IMR-90 (cell line): Measurements from ENCODE around the gene STX5. TPM values are rescaled to one million over a fixed set of nuclear protein-coding genes. Genes with fewer than 3 reads are reported as not detected.

ENCODE experiments used
- ATAC-seq: fragments of 200-7000 bp; cut with Tn5 transposase; 2 replicates; pipeline ENCODE4 v1.9.1; 2020; ENCODE audit warnings: low read depth, mild to moderate bottlenecking, moderate library complexity
- BruUV-seq: library from RNA; stranded (reverse); fragments of 400-500 nt; replicated peaks from 2 replicates; lab custom pipeline; 2021; lab: Mats Ljungman, UMichigan
- CTCF ChIA-PET: fragments of 300-600 bp; formaldehyde crosslinking; extraction: SDS; loops from one replicate; lab custom pipeline; 2021; ENCODE audit warnings: antibody characterized with exemption; lab: Yijun Ruan, JAX
- POLR2A ChIA-PET: fragments of 300-600 bp; sonication (Branson Sonifier 250); formaldehyde crosslinking; loops from one replicate; lab custom pipeline; 2022; ENCODE audit warnings: antibody characterized with exemption; ENCODE audit not compliant: unreplicated experiment; lab: Charles Lee
- DNase-seq: peaks from one replicate; pipeline ENCODE4 v3.0.0; 2013
- H2AFZ ChIP-seq: replicated peaks from 2 replicates; pipeline ENCODE3; 2013; ENCODE audit warnings: low read length, mild to moderate bottlenecking; ENCODE audit not compliant: poor library complexity
- H2AK5ac ChIP-seq: 2 replicates; pipeline ENCODE4 v1.6.1; 2013; ENCODE audit warnings: low read depth, low read length, inconsistent platforms
- H2AK9ac ChIP-seq: replicated peaks from 2 replicates; pipeline ENCODE3; 2013; ENCODE audit warnings: mild to moderate bottlenecking, low read depth, low read length, moderate library complexity; ENCODE audit not compliant: poor library complexity
- H2BK120ac ChIP-seq: 2 replicates; pipeline ENCODE4 v1.6.1; 2013; ENCODE audit warnings: low read depth, low read length, inconsistent platforms
- H2BK15ac ChIP-seq: 3 replicates; pipeline ENCODE4 v1.6.1; 2013; ENCODE audit warnings: low read depth, low read length, inconsistent platforms
- H2BK20ac ChIP-seq: 2 replicates; pipeline ENCODE4 v1.6.1; 2013; ENCODE audit warnings: low read depth, mild to moderate bottlenecking, inconsistent platforms, low read length, moderate library complexity
- H2BK5ac ChIP-seq: 2 replicates; pipeline ENCODE4 v1.6.1; 2013; ENCODE audit warnings: mild to moderate bottlenecking, low read depth, low read length, inconsistent platforms; ENCODE audit not compliant: poor library complexity, severe bottlenecking
- H3K14ac ChIP-seq: replicated peaks from 2 replicates; pipeline ENCODE4 v1.6.1; 2013; ENCODE audit warnings: low read depth, low read length, inconsistent platforms
- H3K18ac ChIP-seq: 2 replicates; pipeline ENCODE4 v1.6.1; 2013; ENCODE audit warnings: low read depth, low read length, control low read depth
- H3K23ac ChIP-seq: 2 replicates; pipeline ENCODE4 v1.6.1; 2013; ENCODE audit warnings: low read depth, low read length, inconsistent platforms
- H3K27ac ChIP-seq: 2 replicates; pipeline ENCODE4 v1.5.1; 2013; ENCODE audit warnings: mild to moderate bottlenecking, control low read depth, low read length; ENCODE audit not compliant: insufficient read depth
- H3K27me3 ChIP-seq: 2 replicates; pipeline ENCODE4 v1.6.1; 2013; ENCODE audit warnings: low read length; ENCODE audit not compliant: control insufficient read depth, insufficient read depth
- H3K36me3 ChIP-seq: 2 replicates; pipeline ENCODE4 v1.6.1; 2013; ENCODE audit warnings: low read length, mixed read lengths; ENCODE audit not compliant: control insufficient read depth, insufficient read depth
- H3K4ac ChIP-seq: 2 replicates; pipeline ENCODE4 v1.6.1; 2013; ENCODE audit warnings: low read depth, low read length, inconsistent platforms
- H3K4me1 ChIP-seq: 2 replicates; pipeline ENCODE4 v1.6.1; 2013; ENCODE audit warnings: low read length, mixed read lengths; ENCODE audit not compliant: control insufficient read depth, insufficient read depth
- H3K4me2 ChIP-seq: 2 replicates; pipeline ENCODE4 v1.6.1; 2013; ENCODE audit warnings: low read depth, mild to moderate bottlenecking, control low read depth, low read length, moderate library complexity
- H3K4me3 ChIP-seq: 2 replicates; pipeline ENCODE4 v1.5.1; 2013; ENCODE audit warnings: low read depth, mild to moderate bottlenecking, control low read depth, low read length, moderate library complexity; ENCODE audit not compliant: insufficient read depth
- H3K56ac ChIP-seq: 2 replicates; pipeline ENCODE4 v1.6.1; 2013; ENCODE audit warnings: low read length, inconsistent platforms; ENCODE audit not compliant: insufficient read depth; ENCODE audit errors: extremely low read depth
- H3K79me1 ChIP-seq, 2 experiments: 2 replicates each; pipeline ENCODE4 v1.6.1; 2013; ENCODE audit warnings: low read length in 2 of 2, inconsistent platforms in 1 of 2, low read depth in 1 of 2
- H3K9ac ChIP-seq: 2 replicates; pipeline ENCODE4 v1.6.1; 2013; ENCODE audit warnings: low read depth, low read length, control low read depth
- H3K9me1 ChIP-seq: 2 replicates; pipeline ENCODE4 v1.6.1; 2013; ENCODE audit warnings: low read length, inconsistent platforms; ENCODE audit not compliant: insufficient read depth
- H3K9me3 ChIP-seq: 2 replicates; pipeline ENCODE4 v1.6.1; 2013; ENCODE audit warnings: low read length; ENCODE audit not compliant: control insufficient read depth, insufficient read depth
- H4K20me1 ChIP-seq: 2 replicates; pipeline ENCODE4 v1.6.1; 2013; ENCODE audit warnings: low read length, inconsistent platforms; ENCODE audit not compliant: insufficient read depth
- H4K5ac ChIP-seq: 2 replicates; pipeline ENCODE4 v1.6.1; 2013; ENCODE audit warnings: mild to moderate bottlenecking, low read depth, low read length, control low read depth
- H4K8ac ChIP-seq, 2 experiments: 2 replicates each; pipeline ENCODE4 v1.6.1; 2013; ENCODE audit warnings: low read depth in 2 of 2, low read length in 2 of 2, control low read depth in 1 of 2, inconsistent platforms in 1 of 2
- H4K91ac ChIP-seq: 2 replicates; pipeline ENCODE4 v1.6.1; 2013; ENCODE audit warnings: low read depth, low read length, inconsistent platforms; ENCODE audit not compliant: insufficient read depth
- CEBPB ChIP-seq: IDR thresholded peaks from 2 replicates; pipeline ENCODE4 v1.6.1; 2012; ENCODE audit warnings: low read depth, low read length, improper control_type of control experiment
- CHD1 ChIP-seq: IDR thresholded peaks from 2 replicates; pipeline ENCODE4 v1.6.1; 2012; ENCODE audit warnings: low read depth, low read length, improper control_type of control experiment
- POLR2A ChIP-seq: IDR thresholded peaks from 2 replicates; pipeline ENCODE4 v1.6.1; 2012; ENCODE audit warnings: mild to moderate bottlenecking, low read depth, low read length
- RCOR1 ChIP-seq: IDR thresholded peaks from 2 replicates; pipeline ENCODE4 v1.6.1; 2012; ENCODE audit warnings: mild to moderate bottlenecking, low read length, improper control_type of control experiment; ENCODE audit not compliant: insufficient replicate concordance
- RFX5 ChIP-seq: IDR thresholded peaks from 2 replicates; pipeline ENCODE4 v1.8.0; 2012; ENCODE audit warnings: low read depth, mild to moderate bottlenecking, low read length, moderate library complexity
- WGBS, 2 experiments: methylation state at CpG; one replicate each; pipeline versions ENCODE4 v1.1.5 to v1.1.7; 2013; ENCODE audit warnings: missing lambda C conversion rate in 2 of 2; ENCODE audit not compliant: insufficient read length in 1 of 2; ENCODE audit errors: extremely low coverage in 2 of 2; 5-methylcytosine and 5-hydroxymethylcytosine counted together
- dilution Hi-C: fragments of 300-500 bp; cut with HindIII; formaldehyde crosslinking; loops from one replicate; pipeline ENCODE4 v1.14.3; 2018; ENCODE audit warnings: low sequenced_read_pairs; ENCODE audit not compliant: unreplicated experiment
- in situ Hi-C: fragments of 300-500 bp; cut with MboI; formaldehyde crosslinking; loops from 3 replicates; pipeline ENCODE4 v1.14.3; 2019; ENCODE audit warnings: low sequenced_read_pairs, inconsistent platforms, mixed read lengths
- intact Hi-C: fragments of 100-400 bp; cut with micrococcal nuclease; formaldehyde crosslinking; loops from 2 replicates; pipeline ENCODE4 v1.10.0; 2022
- polyA plus RNA-seq, 3 experiments: library from polyadenylated mRNA; depleted of rRNA; stranded (reverse); fragments of >200 nt; gene quantifications; 2 replicates each; pipeline ENCODE4 v1.2.3, GENCODE V29; 2012; ENCODE audit warnings: low replicate concordance in 1 of 3
- total RNA-seq: library from RNA; depleted of rRNA; stranded (reverse); fragments of >200 nt; gene quantifications from 2 replicates; pipeline ENCODE4 v1.2.3, GENCODE V29; 2012
- TF ChIP-seq, protein P1 (sequence below): fragments of 150-350 bp; IDR thresholded peaks from 2 replicates; pipeline ENCODE4 v1.6.1; 2016; ENCODE audit warnings: low read depth, mild to moderate bottlenecking, low read length, moderate library complexity, borderline replicate concordance
- TF ChIP-seq, protein P2 (sequence below): conservative IDR thresholded peaks from 2 replicates; pipeline ENCODE4 v1.5.1; 2012; ENCODE audit warnings: mild to moderate bottlenecking, low read depth, low read length, improper control_type of control experiment

STX5 gene
- total and polyA plus RNA-seq, 2 of the 4 experiments (the other 2 are of a cell fraction), result 43.1 to 49.5 TPM

GRCh38 chr11:62850911-62851806 is 19.3 kb upstream of the STX5 start:
- Histone ChIP-seq H4K5ac (no peak overlapping the region), H2BK15ac (no peak overlapping the region), H3K9me3 (no peaks in the 10 kb centered on the region), H3K56ac (no peak overlapping the region), H3K9ac (no peak overlapping the region), H4K20me1 (peaks cover 42% of the 10 kb centered on the region), H3K79me1 (peaks cover 15 to 38% of the 10 kb centered on the region in 2 experiments), H3K14ac (no peak overlapping the region), H2BK5ac (no peak overlapping the region), H3K23ac (no peak overlapping the region), H3K4me1 (peaks cover 2% of the 10 kb centered on the region; the same call in 1 of the 2 replicates), H3K36me3 (peaks cover 30% of the 10 kb centered on the region), H3K4me2 (no peak overlapping the region), H3K18ac (no peak overlapping the region), H2AK5ac (no peak overlapping the region), H2AFZ (no peak overlapping the region), H4K91ac (no peak overlapping the region), H2BK120ac (no peak overlapping the region), H2AK9ac (peak overlapping the region; percentile 30), H3K27me3 (no peaks in the 10 kb centered on the region), H3K4me3 (no peak overlapping the region), H3K9me1 (0 out of 2 replicates have a peak, but pooled peaks cover 4% of the 10 kb centered on the region), H2BK20ac (no peak overlapping the region), H4K8ac (no peak overlapping the region), H3K27ac (no peak overlapping the region), H3K4ac (no peak overlapping the region)
- 73% methylated on average over 3 of the region's 15 CpGs; no CpG with 5 or more reads in 1 of the 2 experiments for WGBS, 2 experiments
- ChIA-PET CTCF (interaction anchor here (0.5 to 0.7 kb wide), 3 partner anchors 116 to 1295 kb away, joined by 3 to 5 read pairs (median 3); no protein-coding TSS in a partner anchor), POLR2A (interaction anchor here (1.8 kb wide), 1 partner anchor 10 kb away, joined by 13 read pairs; no protein-coding TSS in a partner anchor)
- TF ChIP-seq, protein P1, sequence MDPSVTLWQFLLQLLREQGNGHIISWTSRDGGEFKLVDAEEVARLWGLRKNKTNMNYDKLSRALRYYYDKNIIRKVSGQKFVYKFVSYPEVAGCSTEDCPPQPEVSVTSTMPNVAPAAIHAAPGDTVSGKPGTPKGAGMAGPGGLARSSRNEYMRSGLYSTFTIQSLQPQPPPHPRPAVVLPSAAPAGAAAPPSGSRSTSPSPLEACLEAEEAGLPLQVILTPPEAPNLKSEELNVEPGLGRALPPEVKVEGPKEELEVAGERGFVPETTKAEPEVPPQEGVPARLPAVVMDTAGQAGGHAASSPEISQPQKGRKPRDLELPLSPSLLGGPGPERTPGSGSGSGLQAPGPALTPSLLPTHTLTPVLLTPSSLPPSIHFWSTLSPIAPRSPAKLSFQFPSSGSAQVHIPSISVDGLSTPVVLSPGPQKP, result no peak
- TF ChIP-seq RCOR1, result no peak
- TF ChIP-seq, protein P2, sequence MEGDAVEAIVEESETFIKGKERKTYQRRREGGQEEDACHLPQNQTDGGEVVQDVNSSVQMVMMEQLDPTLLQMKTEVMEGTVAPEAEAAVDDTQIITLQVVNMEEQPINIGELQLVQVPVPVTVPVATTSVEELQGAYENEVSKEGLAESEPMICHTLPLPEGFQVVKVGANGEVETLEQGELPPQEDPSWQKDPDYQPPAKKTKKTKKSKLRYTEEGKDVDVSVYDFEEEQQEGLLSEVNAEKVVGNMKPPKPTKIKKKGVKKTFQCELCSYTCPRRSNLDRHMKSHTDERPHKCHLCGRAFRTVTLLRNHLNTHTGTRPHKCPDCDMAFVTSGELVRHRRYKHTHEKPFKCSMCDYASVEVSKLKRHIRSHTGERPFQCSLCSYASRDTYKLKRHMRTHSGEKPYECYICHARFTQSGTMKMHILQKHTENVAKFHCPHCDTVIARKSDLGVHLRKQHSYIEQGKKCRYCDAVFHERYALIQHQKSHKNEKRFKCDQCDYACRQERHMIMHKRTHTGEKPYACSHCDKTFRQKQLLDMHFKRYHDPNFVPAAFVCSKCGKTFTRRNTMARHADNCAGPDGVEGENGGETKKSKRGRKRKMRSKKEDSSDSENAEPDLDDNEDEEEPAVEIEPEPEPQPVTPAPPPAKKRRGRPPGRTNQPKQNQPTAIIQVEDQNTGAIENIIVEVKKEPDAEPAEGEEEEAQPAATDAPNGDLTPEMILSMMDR, result no peak
- TF ChIP-seq CHD1, result no peak
- no peak for TF ChIP-seq CEBPB
- TF ChIP-seq POLR2A, result no peak; the same call in 1 of the 2 replicates
- TF ChIP-seq RFX5, result no peak
- dilution Hi-C loops (no loop called here), in situ Hi-C loops (loop anchor here (25.0 kb wide), 1 partner anchor 464 kb away; no protein-coding TSS in a partner anchor), intact Hi-C loops (no loop called here)
- DNase-seq (no peak), ATAC-seq (no peak)
- no TSS peak for BruUV-seq
